IMR-90 (cell line): ENCODE data around the gene NEO1. TPM values are rescaled to one million over a fixed set of nuclear protein-coding genes. Genes with fewer than 3 reads are reported as not detected.

Experiments
- ATAC-seq: fragments of 200-7000 bp; cut with Tn5 transposase; 2 replicates; pipeline ENCODE4 v1.9.1; 2020; ENCODE audit warnings: low read depth, mild to moderate bottlenecking, moderate library complexity
- BruUV-seq: library from RNA; stranded (reverse); fragments of 400-500 nt; replicated peaks from 2 replicates; lab custom pipeline; 2021; lab: Mats Ljungman, UMichigan
- CTCF ChIA-PET: fragments of 300-600 bp; formaldehyde crosslinking; extraction: SDS; loops from one replicate; lab custom pipeline; 2021; ENCODE audit warnings: antibody characterized with exemption; lab: Yijun Ruan, JAX
- POLR2A ChIA-PET: fragments of 300-600 bp; sonication (Branson Sonifier 250); formaldehyde crosslinking; loops from one replicate; lab custom pipeline; 2022; ENCODE audit warnings: antibody characterized with exemption; ENCODE audit not compliant: unreplicated experiment; lab: Charles Lee
- DNase-seq: peaks from one replicate; pipeline ENCODE4 v3.0.0; 2013
- H2AFZ ChIP-seq: replicated peaks from 2 replicates; pipeline ENCODE3; 2013; ENCODE audit warnings: low read length, mild to moderate bottlenecking; ENCODE audit not compliant: poor library complexity
- H2AK5ac ChIP-seq: 2 replicates; pipeline ENCODE4 v1.6.1; 2013; ENCODE audit warnings: low read depth, low read length, inconsistent platforms
- H2AK9ac ChIP-seq: replicated peaks from 2 replicates; pipeline ENCODE3; 2013; ENCODE audit warnings: mild to moderate bottlenecking, low read depth, low read length, moderate library complexity; ENCODE audit not compliant: poor library complexity
- H2BK120ac ChIP-seq: 2 replicates; pipeline ENCODE4 v1.6.1; 2013; ENCODE audit warnings: low read depth, low read length, inconsistent platforms
- H2BK15ac ChIP-seq: 3 replicates; pipeline ENCODE4 v1.6.1; 2013; ENCODE audit warnings: low read depth, low read length, inconsistent platforms
- H2BK20ac ChIP-seq: 2 replicates; pipeline ENCODE4 v1.6.1; 2013; ENCODE audit warnings: low read depth, mild to moderate bottlenecking, inconsistent platforms, low read length, moderate library complexity
- H2BK5ac ChIP-seq: 2 replicates; pipeline ENCODE4 v1.6.1; 2013; ENCODE audit warnings: mild to moderate bottlenecking, low read depth, low read length, inconsistent platforms; ENCODE audit not compliant: poor library complexity, severe bottlenecking
- H3K14ac ChIP-seq: replicated peaks from 2 replicates; pipeline ENCODE4 v1.6.1; 2013; ENCODE audit warnings: low read depth, low read length, inconsistent platforms
- H3K18ac ChIP-seq: 2 replicates; pipeline ENCODE4 v1.6.1; 2013; ENCODE audit warnings: low read depth, low read length, control low read depth
- H3K23ac ChIP-seq: 2 replicates; pipeline ENCODE4 v1.6.1; 2013; ENCODE audit warnings: low read depth, low read length, inconsistent platforms
- H3K27ac ChIP-seq: 2 replicates; pipeline ENCODE4 v1.5.1; 2013; ENCODE audit warnings: mild to moderate bottlenecking, control low read depth, low read length; ENCODE audit not compliant: insufficient read depth
- H3K27me3 ChIP-seq: 2 replicates; pipeline ENCODE4 v1.6.1; 2013; ENCODE audit warnings: low read length; ENCODE audit not compliant: control insufficient read depth, insufficient read depth
- H3K36me3 ChIP-seq: 2 replicates; pipeline ENCODE4 v1.6.1; 2013; ENCODE audit warnings: low read length, mixed read lengths; ENCODE audit not compliant: control insufficient read depth, insufficient read depth
- H3K4ac ChIP-seq: 2 replicates; pipeline ENCODE4 v1.6.1; 2013; ENCODE audit warnings: low read depth, low read length, inconsistent platforms
- H3K4me1 ChIP-seq: 2 replicates; pipeline ENCODE4 v1.6.1; 2013; ENCODE audit warnings: low read length, mixed read lengths; ENCODE audit not compliant: control insufficient read depth, insufficient read depth
- H3K4me2 ChIP-seq: 2 replicates; pipeline ENCODE4 v1.6.1; 2013; ENCODE audit warnings: low read depth, mild to moderate bottlenecking, control low read depth, low read length, moderate library complexity
- H3K4me3 ChIP-seq: 2 replicates; pipeline ENCODE4 v1.5.1; 2013; ENCODE audit warnings: low read depth, mild to moderate bottlenecking, control low read depth, low read length, moderate library complexity; ENCODE audit not compliant: insufficient read depth
- H3K56ac ChIP-seq: 2 replicates; pipeline ENCODE4 v1.6.1; 2013; ENCODE audit warnings: low read length, inconsistent platforms; ENCODE audit not compliant: insufficient read depth; ENCODE audit errors: extremely low read depth
- H3K79me1 ChIP-seq, 2 experiments: 2 replicates each; pipeline ENCODE4 v1.6.1; 2013; ENCODE audit warnings: low read length in 2 of 2, inconsistent platforms in 1 of 2, low read depth in 1 of 2
- H3K9ac ChIP-seq: 2 replicates; pipeline ENCODE4 v1.6.1; 2013; ENCODE audit warnings: low read depth, low read length, control low read depth
- H3K9me1 ChIP-seq: 2 replicates; pipeline ENCODE4 v1.6.1; 2013; ENCODE audit warnings: low read length, inconsistent platforms; ENCODE audit not compliant: insufficient read depth
- H3K9me3 ChIP-seq: 2 replicates; pipeline ENCODE4 v1.6.1; 2013; ENCODE audit warnings: low read length; ENCODE audit not compliant: control insufficient read depth, insufficient read depth
- H4K20me1 ChIP-seq: 2 replicates; pipeline ENCODE4 v1.6.1; 2013; ENCODE audit warnings: low read length, inconsistent platforms; ENCODE audit not compliant: insufficient read depth
- H4K5ac ChIP-seq: 2 replicates; pipeline ENCODE4 v1.6.1; 2013; ENCODE audit warnings: mild to moderate bottlenecking, low read depth, low read length, control low read depth
- H4K8ac ChIP-seq, 2 experiments: 2 replicates each; pipeline ENCODE4 v1.6.1; 2013; ENCODE audit warnings: low read depth in 2 of 2, low read length in 2 of 2, control low read depth in 1 of 2, inconsistent platforms in 1 of 2
- H4K91ac ChIP-seq: 2 replicates; pipeline ENCODE4 v1.6.1; 2013; ENCODE audit warnings: low read depth, low read length, inconsistent platforms; ENCODE audit not compliant: insufficient read depth
- BHLHE40 ChIP-seq: fragments of 150-350 bp; IDR thresholded peaks from 2 replicates; pipeline ENCODE4 v1.6.1; 2016; ENCODE audit warnings: mild to moderate bottlenecking, low read depth, low read length
- CEBPB ChIP-seq: IDR thresholded peaks from 2 replicates; pipeline ENCODE4 v1.6.1; 2012; ENCODE audit warnings: low read depth, low read length, improper control_type of control experiment
- CHD1 ChIP-seq: IDR thresholded peaks from 2 replicates; pipeline ENCODE4 v1.6.1; 2012; ENCODE audit warnings: low read depth, low read length, improper control_type of control experiment
- ELK1 ChIP-seq: fragments of 150-350 bp; IDR thresholded peaks from 2 replicates; pipeline ENCODE4 v1.6.1; 2016; ENCODE audit warnings: low read depth, mild to moderate bottlenecking, low read length, moderate library complexity, borderline replicate concordance
- FOS ChIP-seq: fragments of 150-350 bp; IDR thresholded peaks from 2 replicates; pipeline ENCODE4 v1.6.1; 2016; ENCODE audit warnings: low read depth, low read length
- MAFK ChIP-seq: IDR thresholded peaks from 2 replicates; pipeline ENCODE4 v1.6.1; 2012; ENCODE audit warnings: low read depth, low read length, improper control_type of control experiment
- MAZ ChIP-seq: IDR thresholded peaks from 2 replicates; pipeline ENCODE4 v1.6.1; 2012; ENCODE audit warnings: low read depth, mild to moderate bottlenecking, low read length, improper control_type of control experiment, moderate library complexity, borderline replicate concordance
- MXI1 ChIP-seq: IDR thresholded peaks from 2 replicates; pipeline ENCODE4 v1.6.1; 2012; ENCODE audit warnings: low read depth, mild to moderate bottlenecking, low read length, moderate library complexity, borderline replicate concordance
- NFE2L2 ChIP-seq: fragments of 150-350 bp; IDR thresholded peaks from 2 replicates; pipeline ENCODE4 v1.6.1; 2016; ENCODE audit warnings: low read depth, mild to moderate bottlenecking, low read length
- POLR2A ChIP-seq: IDR thresholded peaks from 2 replicates; pipeline ENCODE4 v1.6.1; 2012; ENCODE audit warnings: mild to moderate bottlenecking, low read depth, low read length
- RAD21 ChIP-seq: IDR thresholded peaks from 2 replicates; pipeline ENCODE4 v1.6.1; 2012; ENCODE audit warnings: low read length, improper control_type of control experiment
- RCOR1 ChIP-seq: IDR thresholded peaks from 2 replicates; pipeline ENCODE4 v1.6.1; 2012; ENCODE audit warnings: mild to moderate bottlenecking, low read length, improper control_type of control experiment; ENCODE audit not compliant: insufficient replicate concordance
- RFX5 ChIP-seq: IDR thresholded peaks from 2 replicates; pipeline ENCODE4 v1.8.0; 2012; ENCODE audit warnings: low read depth, mild to moderate bottlenecking, low read length, moderate library complexity
- SMC3 ChIP-seq: fragments of 150-350 bp; IDR thresholded peaks from 2 replicates; pipeline ENCODE4 v1.6.1; 2016; ENCODE audit warnings: low read depth, mild to moderate bottlenecking, antibody characterized with exemption, low read length, moderate library complexity
- dilution Hi-C: fragments of 300-500 bp; cut with HindIII; formaldehyde crosslinking; loops from one replicate; pipeline ENCODE4 v1.14.3; 2018; ENCODE audit warnings: low sequenced_read_pairs; ENCODE audit not compliant: unreplicated experiment
- in situ Hi-C: fragments of 300-500 bp; cut with MboI; formaldehyde crosslinking; loops from 3 replicates; pipeline ENCODE4 v1.14.3; 2019; ENCODE audit warnings: low sequenced_read_pairs, inconsistent platforms, mixed read lengths
- intact Hi-C: fragments of 100-400 bp; cut with micrococcal nuclease; formaldehyde crosslinking; loops from 2 replicates; pipeline ENCODE4 v1.10.0; 2022
- polyA plus RNA-seq, 3 experiments: library from polyadenylated mRNA; depleted of rRNA; stranded (reverse); fragments of >200 nt; gene quantifications; 2 replicates each; pipeline ENCODE4 v1.2.3, GENCODE V29; 2012; ENCODE audit warnings: low replicate concordance in 1 of 3
- total RNA-seq: library from RNA; depleted of rRNA; stranded (reverse); fragments of >200 nt; gene quantifications from 2 replicates; pipeline ENCODE4 v1.2.3, GENCODE V29; 2012
- TF ChIP-seq, protein P1 (sequence below): fragments of 150-350 bp; IDR thresholded peaks from 2 replicates; pipeline ENCODE4 v1.6.1; 2017; ENCODE audit warnings: mild to moderate bottlenecking, antibody characterized with exemption, low read length, low read depth
- TF ChIP-seq, protein P2 (sequence below): conservative IDR thresholded peaks from 2 replicates; pipeline ENCODE4 v1.5.1; 2012; ENCODE audit warnings: mild to moderate bottlenecking, low read depth, low read length, improper control_type of control experiment

Gene NEO1
- total and polyA plus RNA-seq, 2 of the 4 experiments (the other 2 are of a cell fraction), result 16.3 to 18.5 TPM

DNA sequence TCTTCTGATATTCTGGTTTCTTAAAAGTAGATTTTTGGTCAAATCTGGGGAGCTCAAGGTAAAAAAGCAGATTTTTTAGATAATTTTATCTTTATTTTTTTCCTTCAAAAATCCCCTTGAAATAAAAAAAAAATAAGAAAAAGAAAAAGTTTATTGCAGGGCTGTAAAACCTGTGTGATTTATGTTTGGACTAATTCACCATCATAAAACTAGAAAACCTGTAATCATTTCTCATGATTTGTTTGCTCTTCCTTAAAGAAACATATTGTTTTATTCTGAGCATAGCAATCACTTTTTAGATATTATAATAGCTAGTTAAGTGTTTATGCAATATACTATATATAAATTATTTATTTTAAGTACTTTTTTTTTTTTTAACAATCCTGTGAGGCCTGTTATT is 68.0 kb downstream of the NEO1 start:
- CTCF ChIA-PET, result interaction anchor here (0.7 kb wide), 1 partner anchor 632 kb away, joined by 3 read pairs; no protein-coding TSS in a partner anchor
- dilution Hi-C loops, result no loop called here

More for the DNA sequence above, 68.0 kb downstream of the NEO1 start:
- no peak overlapping the region for H3K56ac ChIP-seq
- no peak overlapping the region for H3K14ac ChIP-seq
- no peaks in the 10 kb centered on the region for H3K9me3 ChIP-seq
- POLR2A ChIA-PET, result no interaction called here
- intact Hi-C loops (no loop called here), in situ Hi-C loops (loop anchor here (10.0 kb wide), 1 partner anchor 155 kb away; no protein-coding TSS in a partner anchor)
- H2BK5ac ChIP-seq, result no peak overlapping the region
- DNase-seq, result no peak
- no peak overlapping the region for H3K4ac ChIP-seq
- no peak for TF ChIP-seq MXI1
- no peak for TF ChIP-seq CEBPB
- no peak for TF ChIP-seq MAFK
- TF ChIP-seq FOS, result no peak
- TF ChIP-seq, protein P1, sequence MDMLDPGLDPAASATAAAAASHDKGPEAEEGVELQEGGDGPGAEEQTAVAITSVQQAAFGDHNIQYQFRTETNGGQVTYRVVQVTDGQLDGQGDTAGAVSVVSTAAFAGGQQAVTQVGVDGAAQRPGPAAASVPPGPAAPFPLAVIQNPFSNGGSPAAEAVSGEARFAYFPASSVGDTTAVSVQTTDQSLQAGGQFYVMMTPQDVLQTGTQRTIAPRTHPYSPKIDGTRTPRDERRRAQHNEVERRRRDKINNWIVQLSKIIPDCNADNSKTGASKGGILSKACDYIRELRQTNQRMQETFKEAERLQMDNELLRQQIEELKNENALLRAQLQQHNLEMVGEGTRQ, result no peak
- no peak for TF ChIP-seq RFX5
- no peak for TF ChIP-seq ELK1
- TF ChIP-seq POLR2A, result no peak
- no peak for TF ChIP-seq CHD1
- TF ChIP-seq SMC3, result no peak
- no peak for TF ChIP-seq BHLHE40
- TF ChIP-seq MAZ, result no peak
- TF ChIP-seq, protein P2, sequence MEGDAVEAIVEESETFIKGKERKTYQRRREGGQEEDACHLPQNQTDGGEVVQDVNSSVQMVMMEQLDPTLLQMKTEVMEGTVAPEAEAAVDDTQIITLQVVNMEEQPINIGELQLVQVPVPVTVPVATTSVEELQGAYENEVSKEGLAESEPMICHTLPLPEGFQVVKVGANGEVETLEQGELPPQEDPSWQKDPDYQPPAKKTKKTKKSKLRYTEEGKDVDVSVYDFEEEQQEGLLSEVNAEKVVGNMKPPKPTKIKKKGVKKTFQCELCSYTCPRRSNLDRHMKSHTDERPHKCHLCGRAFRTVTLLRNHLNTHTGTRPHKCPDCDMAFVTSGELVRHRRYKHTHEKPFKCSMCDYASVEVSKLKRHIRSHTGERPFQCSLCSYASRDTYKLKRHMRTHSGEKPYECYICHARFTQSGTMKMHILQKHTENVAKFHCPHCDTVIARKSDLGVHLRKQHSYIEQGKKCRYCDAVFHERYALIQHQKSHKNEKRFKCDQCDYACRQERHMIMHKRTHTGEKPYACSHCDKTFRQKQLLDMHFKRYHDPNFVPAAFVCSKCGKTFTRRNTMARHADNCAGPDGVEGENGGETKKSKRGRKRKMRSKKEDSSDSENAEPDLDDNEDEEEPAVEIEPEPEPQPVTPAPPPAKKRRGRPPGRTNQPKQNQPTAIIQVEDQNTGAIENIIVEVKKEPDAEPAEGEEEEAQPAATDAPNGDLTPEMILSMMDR, result no peak
- TF ChIP-seq RAD21, result no peak
- no peak for TF ChIP-seq NFE2L2
- no peak for TF ChIP-seq RCOR1
- H3K79me1 ChIP-seq, result no peaks in the 10 kb centered on the region; a peak in 1 of 4 replicates
- no peak overlapping the region for H3K18ac ChIP-seq
- H4K5ac ChIP-seq, result no peak overlapping the region
- no peak overlapping the region for H3K4me3 ChIP-seq
- no peak overlapping the region for H4K91ac ChIP-seq
- H3K27ac ChIP-seq, result no peak overlapping the region
- no peak overlapping the region for H2BK120ac ChIP-seq
- H4K8ac ChIP-seq, result no peak overlapping the region
- no peak overlapping the region for H2AFZ ChIP-seq
- peaks cover 3% of the 10 kb centered on the region; the same call in 1 of the 2 replicates for H3K9me1 ChIP-seq
- H3K27me3 ChIP-seq, result no peaks in the 10 kb centered on the region
- no peaks in the 10 kb centered on the region for H4K20me1 ChIP-seq
- H2AK9ac ChIP-seq, result no peak overlapping the region
- H2BK20ac ChIP-seq, result no peak overlapping the region
- ATAC-seq, result no peak
- no peak overlapping the region for H3K4me2 ChIP-seq
- no peaks in the 10 kb centered on the region for H3K4me1 ChIP-seq
- H3K9ac ChIP-seq, result no peak overlapping the region
- H3K23ac ChIP-seq, result no peak overlapping the region
- no peak overlapping the region for H2AK5ac ChIP-seq
- no peak overlapping the region for H2BK15ac ChIP-seq
- H3K36me3 ChIP-seq, result no peaks in the 10 kb centered on the region
- no TSS peak for BruUV-seq
